Glomerular visceral epithelial cell (primary cell): ENCODE data around the gene IMP4.
A peak's percentile ranks its signal among the peaks of the same experiment; 100 is the strongest.

ENCODE experiments used
- DNase-seq: peaks from one replicate; pipeline ENCODE4 v3.0.0-alpha.2; 2016; ENCODE audit errors: extremely low spot score

Gene IMP4

DNA sequence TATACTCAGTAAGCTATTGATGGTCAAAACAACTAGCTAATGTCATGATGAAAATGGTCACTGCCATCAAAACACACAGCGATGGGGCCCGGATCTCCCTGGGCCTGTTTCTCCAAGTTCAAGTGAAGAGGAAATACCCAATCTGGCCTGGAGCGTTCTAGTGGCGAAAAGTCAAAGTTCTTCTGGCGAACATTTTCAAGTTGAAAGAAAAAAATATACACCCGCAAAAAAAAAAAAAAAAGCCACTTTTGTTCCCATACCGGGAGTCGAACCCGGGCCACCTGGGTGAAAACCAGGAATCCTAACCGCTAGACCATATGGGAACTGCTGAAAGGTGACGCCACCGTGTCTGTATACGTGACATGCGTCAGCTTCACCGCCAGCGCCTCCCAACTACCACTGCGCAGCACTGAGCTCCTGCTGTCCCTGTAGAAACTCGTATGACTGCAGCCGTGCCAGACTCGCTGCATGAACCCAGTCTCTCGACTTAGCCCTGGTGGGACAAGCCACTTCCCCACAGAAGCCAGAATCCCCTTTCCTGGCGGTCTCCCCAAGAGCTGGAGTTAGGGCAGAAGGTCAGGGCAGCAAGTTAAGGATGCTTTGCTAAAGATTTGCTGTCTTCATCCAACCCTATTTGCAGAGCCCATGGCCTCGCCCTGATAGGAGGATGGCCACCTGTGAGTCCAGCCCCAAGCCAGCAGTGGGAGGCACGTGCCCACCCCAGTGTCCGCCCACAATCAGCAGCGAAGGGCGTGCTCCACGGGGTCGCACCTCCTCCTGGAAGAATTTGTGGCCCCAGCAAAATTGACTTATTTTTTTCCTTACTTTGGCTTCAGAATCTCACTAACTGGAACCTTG is 5.6 kb upstream of the IMP4 start:
- DNase-seq = peak; percentile 90

DNA sequence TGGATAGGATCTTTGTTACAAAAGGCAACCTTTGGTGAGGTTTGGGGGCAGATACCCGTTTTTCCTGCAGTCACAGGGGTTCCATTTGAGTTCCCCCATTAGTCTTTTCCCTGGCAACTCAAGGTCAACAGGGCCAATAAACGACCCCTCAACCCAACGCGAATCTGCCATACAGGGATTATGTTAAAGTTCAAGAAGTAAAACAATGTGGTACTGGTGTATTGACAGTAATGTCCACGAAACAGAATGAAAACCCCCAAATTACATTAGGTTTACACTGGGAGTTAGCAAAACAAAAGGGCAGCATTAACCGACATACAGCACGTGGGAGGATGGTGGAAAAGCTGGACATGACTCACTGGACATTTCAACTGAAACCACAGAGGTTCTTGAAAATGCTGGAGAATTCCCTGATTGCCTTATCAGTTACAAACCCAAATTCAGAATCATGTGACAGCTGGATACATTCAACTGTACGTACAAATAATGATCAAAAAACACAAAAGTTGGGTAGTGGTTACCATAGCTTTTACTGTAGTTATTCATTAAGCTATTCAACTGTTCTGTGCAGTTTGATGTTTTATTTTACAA is 4.9 kb upstream of the IMP4 start:
- DNase-seq = peak; percentile 52

DNA sequence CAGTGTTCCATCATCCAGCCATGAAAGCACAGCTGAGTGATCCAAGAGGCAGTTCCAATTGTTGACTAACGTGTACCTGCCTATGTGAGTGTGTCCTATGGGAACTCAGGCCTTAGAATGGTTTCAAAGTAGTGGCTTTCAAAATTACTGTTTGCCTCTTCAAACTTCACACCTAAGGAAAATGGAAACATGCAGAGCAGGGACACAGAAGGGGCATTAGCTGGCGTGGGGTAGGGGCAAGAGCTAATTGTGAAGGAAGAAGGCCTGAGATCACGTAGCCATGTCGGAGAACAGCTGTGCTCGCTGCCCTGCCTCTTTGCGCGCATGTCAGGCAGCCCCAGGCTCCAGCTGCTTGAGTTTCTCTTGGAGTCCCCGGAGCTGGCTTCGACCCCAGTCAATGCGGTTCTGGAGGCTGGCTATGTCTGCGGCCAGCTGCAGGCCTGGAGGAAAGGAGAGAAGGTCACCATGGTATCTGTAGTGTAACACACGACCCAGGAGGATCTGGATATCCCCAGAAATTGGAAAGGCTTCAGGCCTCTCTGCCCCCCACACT is 3.8 kb upstream of the IMP4 start:
- DNase-seq = no peak

DNA sequence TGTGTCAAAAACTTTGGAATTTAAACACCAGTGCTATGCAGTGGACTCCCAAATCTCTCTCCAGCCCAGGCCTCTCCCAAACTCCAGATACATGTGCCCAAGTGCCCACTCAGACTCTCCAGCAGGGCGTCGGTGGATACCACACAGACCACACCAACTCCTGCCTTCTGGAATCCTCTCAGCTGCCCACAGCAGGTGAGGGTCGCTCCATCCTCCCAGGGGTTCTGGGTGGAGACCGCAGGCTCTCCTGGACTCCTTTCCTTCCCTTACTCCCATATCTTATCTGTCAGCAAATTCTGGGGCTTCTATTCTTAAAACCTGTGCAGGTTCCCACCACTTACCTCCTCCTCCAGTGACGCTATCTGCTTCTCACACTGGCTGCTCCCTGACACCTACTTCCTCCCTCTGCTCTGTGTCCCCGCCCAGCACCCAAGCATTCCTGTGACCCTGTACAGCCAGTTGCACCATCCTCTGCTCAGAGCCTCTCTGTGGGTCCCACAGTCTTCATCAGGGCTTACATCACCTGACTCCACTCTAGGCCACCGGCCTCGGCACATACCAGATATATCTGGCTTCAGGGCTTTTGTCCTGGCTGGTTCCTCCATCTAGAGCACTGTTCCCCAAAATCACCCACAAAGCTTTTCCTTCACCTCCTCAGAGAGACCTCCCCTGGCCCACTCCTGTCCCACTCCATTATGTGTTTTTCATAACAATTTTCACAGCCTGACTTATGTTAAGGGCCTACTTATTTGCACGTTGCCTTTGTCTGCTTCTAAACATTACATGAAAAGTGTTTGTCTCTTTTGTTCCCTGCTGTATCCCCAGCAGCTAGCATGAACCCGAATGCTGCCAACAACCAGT is 2.6 kb upstream of the IMP4 start:
- DNase-seq = no peak

DNA sequence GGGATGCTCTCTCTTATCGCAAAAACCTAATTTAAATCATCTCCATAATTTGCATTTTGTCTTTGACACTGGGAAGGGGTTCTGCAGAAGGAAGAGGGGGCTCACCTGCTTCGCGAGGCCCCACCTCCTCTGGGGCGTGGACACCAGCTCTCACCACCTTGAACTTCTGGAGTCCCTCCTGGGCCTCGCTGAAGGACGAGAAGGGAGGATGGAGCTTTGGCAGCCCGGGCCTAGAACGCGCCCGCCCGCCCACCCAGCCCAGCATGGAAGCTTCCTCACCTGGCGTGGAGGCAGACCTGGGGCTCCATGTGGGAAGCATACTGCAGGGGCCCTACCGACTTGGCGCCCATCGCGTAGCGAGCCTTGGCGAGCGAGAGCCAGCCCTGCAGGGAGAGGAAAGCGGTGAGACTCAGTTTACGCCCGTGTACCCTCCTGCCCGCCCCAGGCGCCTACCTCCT is 1.1 kb upstream of the IMP4 start:
- DNase-seq = no peak

DNA sequence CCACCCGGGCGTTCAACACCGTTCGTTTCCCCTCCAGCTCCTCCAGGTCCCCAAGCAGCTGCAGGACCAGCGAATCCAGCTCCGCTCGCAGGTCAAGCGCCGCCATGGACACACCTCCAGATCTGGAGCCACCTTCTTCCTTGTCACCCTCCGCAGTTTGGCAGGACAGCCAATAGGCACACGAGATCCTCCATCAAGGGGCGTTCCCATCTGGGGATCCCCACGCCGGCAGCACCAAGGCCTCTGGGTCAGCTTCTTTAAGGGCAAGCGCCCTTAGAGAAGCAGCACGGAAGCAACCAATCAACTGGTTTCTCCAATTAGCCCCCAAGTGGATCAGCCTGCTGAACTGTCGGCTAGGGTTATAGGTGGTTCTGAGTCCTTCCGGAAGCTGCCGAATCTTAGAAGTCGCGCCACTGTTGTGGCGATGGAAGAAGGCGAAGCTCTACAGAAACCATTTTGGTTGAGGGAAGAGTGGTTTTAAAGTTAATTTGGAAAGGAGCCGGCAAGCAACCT is 621 bp upstream of the IMP4 start:
- peak; percentile 95 for DNase-seq

DNA sequence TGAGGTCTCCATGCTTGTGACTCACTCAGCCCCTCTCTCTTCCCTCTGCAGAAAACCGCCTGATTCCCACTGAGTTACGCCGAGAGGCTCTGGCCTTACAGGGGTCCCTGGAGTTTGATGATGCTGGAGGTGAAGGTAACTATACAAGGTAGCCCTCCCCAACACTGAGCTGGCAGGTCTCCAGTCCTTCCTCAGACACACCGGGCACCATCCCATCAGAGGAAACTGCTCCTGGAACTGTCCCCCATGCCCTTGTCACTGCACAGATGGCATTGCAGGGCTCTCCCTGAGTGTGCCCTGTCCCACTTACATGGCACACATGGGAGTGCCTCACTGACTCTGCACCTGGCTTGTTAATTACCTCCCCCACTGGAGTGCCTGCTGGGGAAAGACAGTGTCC is 1.9 kb downstream of the IMP4 start:
- DNase-seq = no peak

DNA sequence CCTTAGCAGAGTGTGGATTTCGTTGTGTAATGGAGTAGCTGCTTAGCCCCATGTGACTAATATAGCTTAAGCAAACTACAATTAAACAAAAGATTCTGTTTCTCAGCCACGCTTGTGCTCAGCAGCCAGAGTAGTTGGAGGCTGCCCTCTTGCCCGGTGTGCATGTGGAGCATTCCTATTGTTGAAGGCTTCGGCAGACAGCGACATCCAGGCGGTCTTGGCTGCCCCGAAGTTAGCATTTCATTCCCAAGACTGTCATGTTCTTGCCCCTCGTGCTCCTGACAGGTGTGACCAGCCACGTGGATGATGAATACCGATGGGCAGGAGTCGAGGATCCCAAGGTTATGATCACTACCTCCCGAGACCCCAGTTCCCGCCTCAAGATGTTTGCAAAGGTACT is 2.4 kb downstream of the IMP4 start:
- no peak for DNase-seq

DNA sequence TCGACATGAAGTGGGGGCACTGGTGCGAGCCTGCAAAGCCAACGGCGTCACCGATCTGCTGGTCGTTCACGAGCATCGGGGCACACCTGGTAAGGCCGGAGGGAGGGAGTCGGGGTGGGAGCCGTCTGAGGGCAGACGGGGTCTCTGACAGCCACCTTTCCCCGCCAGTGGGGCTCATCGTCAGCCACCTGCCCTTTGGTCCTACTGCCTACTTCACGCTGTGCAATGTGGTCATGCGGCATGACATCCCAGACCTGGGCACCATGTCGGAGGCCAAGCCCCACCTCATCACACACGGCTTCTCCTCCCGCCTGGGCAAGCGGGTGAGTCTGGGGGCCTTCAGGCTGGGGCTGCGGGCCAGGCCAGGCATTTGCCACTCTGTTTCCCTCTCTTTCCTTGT is 2.9 kb downstream of the IMP4 start:
- no peak for DNase-seq

DNA sequence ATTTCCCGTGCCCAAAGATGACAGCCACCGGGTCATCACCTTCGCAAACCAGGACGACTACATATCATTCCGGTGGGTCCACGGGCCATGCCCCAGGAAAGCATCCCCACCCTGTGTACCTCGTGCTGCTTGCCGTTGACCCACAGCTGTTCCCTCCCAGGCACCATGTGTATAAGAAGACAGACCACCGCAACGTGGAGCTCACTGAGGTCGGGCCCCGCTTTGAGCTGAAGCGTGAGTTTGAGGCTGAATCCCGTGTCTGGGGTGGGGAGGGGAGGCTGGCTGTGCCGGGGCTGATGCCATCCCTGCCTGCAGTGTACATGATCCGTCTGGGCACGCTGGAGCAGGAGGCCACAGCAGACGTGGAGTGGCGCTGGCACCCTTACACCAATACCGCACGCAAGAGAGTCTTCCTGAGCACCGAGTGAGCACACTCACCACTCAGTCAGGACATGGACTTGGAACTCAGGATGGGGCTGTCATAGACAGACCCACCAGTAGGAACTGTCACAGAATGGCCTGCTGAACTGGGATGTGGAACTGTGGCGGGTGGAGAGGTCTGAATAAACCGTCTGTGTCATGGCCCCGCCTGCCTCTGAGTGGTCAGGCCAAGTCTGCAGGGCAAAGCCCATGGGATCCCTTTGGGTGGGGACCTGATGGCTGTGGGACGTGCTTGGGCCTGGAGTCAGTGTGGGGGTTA is 3.5 kb downstream of the IMP4 start:
- no peak for DNase-seq

DNA sequence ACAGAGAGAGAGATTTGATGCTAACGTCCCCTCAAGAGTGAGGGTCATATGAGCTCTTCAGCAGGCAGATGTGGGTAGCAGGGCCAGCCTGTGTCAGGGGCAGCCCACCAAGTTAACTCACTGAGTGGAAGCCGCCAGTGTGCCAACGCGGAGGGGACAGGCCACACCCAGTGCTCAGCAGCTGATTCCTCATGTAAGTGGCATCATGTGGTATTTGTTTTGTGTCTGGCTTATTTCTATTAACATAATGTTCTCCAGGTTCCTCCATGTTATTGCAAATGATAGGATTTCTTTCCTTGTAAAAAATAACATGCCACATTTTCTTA is 4.0 kb downstream of the IMP4 start:
- no peak for DNase-seq

DNA sequence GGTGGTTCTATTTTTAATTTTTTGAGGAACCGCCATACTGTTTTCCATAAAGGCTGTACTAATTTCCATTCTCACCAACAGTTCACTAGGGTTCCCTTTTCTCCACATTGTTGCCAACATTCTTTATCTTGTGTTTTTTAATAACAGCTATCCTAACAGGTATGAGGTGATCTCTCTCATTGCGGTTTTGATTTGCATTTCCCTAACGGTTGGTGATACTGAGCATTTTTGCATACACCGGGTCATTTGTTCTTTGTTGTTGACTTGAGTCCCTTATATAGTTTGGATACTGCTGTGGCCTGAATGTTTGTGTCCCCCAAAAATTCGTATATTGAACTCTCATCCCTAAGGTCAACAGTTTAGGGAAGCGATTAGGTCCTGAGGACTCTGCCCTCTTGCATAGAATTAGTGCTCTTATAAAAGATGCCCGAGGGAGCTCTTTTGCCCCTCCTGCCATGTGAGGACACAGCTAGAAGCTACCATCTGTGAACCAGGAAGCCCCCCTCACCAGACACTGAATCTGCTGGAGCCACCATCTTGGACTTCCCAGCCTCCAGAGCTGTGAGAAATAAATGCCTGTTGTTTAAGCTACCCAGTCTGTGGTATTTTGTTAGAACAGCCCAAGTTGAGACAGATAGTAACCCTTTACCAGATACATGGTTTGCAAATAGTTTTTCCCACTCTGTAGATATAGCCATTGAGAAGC is 4.7 kb downstream of the IMP4 start:
- no peak for DNase-seq

DNA sequence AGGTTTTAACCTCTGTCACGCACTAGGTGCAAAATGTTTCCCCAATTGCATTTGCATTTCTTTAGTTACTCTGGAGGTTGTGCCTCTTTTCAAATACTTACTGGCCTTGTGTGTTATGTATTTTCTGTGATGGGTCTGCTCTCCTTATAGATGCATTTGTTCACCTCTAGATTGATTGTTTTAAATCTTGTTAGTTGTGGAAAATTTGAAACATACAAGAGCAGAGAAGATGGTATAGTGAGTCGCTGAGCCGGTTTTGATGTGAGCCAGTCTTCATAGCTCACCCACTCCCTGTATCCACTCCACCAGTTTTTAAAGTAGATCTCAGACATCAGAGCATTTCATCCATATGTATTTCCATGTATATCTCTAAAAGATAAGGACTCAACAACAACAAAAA is 6.5 kb downstream of the IMP4 start:
- DNase-seq = no peak

DNA sequence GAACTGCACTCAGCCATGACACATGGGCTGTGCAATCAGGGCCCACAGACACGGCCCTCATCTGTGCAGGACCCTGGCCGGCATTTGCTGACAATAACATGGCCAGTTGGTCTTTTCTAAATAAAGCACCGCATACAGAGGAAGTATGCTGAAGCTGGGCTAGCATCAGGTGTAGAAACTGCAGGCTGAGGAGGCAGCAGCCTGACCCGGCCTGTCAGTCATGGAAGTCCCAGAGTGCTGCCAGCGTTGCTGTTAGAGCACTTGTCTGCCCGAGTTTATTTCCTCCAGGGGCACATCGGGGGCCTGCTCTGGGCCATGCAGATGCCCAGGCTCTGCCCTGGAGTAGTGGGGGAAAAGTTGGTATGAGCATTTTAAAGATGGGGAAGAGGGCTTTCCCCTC is 9.0 kb downstream of the IMP4 start:
- no peak for DNase-seq

DNA sequence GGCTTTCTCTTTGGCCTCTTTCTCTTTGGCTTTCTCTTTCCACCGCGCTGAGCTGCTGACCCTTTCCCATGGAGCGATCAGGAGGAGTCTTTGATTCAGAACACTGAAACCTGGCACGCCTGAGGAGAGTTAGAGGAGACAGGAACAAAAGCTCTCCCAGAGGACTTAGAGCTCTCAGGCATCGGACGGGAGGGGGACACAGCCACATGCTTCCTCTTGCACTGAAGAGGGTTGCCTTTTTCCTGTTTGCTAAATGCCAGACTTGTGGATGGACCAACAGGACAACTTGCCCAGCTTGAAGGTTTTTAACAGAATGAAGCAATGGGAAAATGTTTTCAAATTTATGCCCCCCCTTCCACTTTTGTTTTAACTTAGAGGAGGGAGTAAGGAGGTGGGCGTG is 9.5 kb downstream of the IMP4 start:
- DNase-seq = no peak

DNA sequence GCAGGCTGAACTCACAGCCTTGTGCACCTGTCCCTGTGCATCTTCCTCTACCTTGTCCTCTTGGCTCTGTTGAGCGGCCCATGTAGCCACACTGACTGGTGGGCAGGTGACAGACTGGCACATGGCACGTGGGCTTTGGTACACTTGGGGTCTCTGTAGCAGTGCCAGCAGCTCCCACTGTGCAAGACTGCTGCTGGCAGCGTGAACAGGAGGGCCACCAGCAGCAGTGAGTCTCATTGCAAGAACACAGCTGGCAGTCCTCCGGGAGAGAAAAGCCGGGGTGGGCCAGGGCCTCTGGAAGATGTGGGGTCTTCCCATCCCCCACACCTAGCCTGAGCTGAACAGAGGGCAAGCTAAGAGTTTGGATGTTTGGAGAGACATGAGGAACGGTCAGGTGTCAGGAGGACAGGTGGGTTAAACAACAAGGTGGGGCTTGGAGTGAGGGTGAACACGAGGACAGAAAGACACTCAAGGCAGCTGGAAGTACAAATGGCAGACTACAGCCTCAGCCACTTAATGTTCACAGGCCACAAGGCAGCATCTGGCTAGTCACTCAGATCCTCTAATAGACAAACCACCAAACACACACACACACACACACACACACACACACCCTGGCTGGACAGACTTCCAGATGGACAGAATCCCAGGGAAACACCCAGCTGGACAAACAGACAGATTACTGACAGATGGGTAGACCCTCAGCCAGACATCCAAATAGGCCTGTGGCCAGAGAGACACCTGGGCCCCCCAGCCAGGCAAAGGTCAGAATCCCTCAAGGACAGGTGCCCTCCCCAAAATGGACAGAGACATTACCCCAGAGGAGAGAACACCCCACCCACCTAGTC is 10.8 kb downstream of the IMP4 start:
- no peak for DNase-seq

DNA sequence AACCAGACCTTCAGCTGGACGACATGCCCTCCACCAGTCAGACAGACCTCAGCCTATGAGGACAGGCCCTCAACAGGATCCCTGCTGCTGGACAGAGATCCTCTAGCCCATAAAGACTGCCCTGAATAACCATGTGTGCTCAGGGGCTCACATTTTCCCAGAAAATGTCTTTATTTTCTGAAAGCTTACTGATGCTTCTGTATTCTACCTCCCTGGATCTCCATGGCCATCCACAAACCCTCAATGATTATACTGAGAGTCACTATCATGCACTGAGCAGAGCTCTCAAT is 11.4 kb downstream of the IMP4 start:
- DNase-seq = no peak

DNA sequence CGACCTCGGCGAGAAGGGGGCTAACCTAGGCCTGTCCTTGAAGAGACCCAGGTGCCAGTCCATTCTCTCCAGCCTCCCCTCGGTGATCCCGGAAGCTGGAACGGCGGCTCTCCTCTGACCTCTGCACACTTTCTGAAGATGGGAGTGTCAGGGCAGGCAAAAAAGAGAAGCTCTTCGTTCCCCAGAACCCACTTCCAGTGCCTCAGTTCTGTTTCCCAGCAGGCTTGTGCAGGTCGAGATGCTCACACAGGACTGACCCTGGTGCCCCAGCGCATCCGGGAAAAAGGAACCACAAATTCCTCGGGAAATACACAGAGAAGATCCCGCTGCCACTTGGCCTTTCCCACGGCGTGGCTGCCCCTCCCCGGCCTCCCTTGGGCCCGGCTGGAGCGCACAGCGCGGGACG is 12.5 kb downstream of the IMP4 start:
- no peak for DNase-seq

DNA sequence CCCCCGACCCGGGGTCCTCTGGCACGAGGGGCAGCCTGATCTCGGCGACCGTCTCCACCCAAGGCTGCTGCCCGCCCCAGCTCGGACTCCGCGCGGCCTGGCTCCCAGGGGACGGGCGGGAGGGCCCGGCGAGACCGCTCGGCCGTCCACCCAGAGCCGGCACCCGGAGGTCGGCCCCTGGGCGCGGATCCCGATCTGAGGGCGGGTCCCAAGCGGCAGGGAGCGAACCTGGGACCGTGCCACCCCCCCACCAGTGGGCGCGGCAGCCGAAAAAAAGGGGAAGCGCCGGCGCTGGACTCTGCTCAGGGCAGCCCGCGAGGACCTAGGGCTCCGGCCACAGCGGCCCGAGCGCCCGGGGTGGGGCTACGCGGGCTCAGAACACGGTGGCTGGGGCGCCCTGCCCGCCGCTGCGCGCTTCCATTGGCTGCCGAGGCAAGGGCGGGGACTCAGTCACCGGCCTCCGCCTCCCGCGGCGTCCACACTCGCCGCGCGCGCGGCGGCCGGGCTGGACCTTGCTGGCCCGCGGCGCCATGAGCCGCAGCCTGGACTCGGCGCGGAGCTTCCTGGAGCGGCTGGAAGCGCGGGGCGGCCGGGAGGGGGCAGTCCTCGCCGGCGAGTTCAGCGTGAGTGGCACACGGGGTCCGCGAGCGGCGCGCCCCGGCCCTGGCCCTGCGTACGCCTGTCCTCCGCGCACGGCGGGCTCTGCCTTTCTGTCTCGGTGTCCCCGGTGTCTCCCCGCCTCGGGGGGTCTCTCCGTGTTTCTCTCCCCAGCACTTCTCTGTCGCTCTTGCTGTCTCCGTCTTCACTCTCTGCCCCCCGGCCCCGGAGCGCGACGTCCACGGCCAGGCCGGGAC is 13.1 kb downstream of the IMP4 start, which contains the start of gene PTPN18:
Gene PTPN18 (plus strand): TSS at position 479 of the 854 bp plus-strand sequence. CDS start 52 bp downstream, at position 531.
- peak; percentile 95 for DNase-seq
